IMR-90 (cell line): ENCODE data around the gene UST. TPM values are rescaled to one million over a fixed set of nuclear protein-coding genes. Genes with fewer than 3 reads are reported as not detected.

ENCODE experiments used
- ATAC-seq: fragments of 200-7000 bp; cut with Tn5 transposase; 2 replicates; pipeline ENCODE4 v1.9.1; 2020; ENCODE audit warnings: low read depth, mild to moderate bottlenecking, moderate library complexity
- BruUV-seq: library from RNA; stranded (reverse); fragments of 400-500 nt; replicated peaks from 2 replicates; lab custom pipeline; 2021; lab: Mats Ljungman, UMichigan
- CTCF ChIA-PET: fragments of 300-600 bp; formaldehyde crosslinking; extraction: SDS; loops from one replicate; lab custom pipeline; 2021; ENCODE audit warnings: antibody characterized with exemption; lab: Yijun Ruan, JAX
- POLR2A ChIA-PET: fragments of 300-600 bp; sonication (Branson Sonifier 250); formaldehyde crosslinking; loops from one replicate; lab custom pipeline; 2022; ENCODE audit warnings: antibody characterized with exemption; ENCODE audit not compliant: unreplicated experiment; lab: Charles Lee
- DNase-seq: peaks from one replicate; pipeline ENCODE4 v3.0.0; 2013
- H2AFZ ChIP-seq: replicated peaks from 2 replicates; pipeline ENCODE3; 2013; ENCODE audit warnings: low read length, mild to moderate bottlenecking; ENCODE audit not compliant: poor library complexity
- H2AK5ac ChIP-seq: 2 replicates; pipeline ENCODE4 v1.6.1; 2013; ENCODE audit warnings: low read depth, low read length, inconsistent platforms
- H2AK9ac ChIP-seq: replicated peaks from 2 replicates; pipeline ENCODE3; 2013; ENCODE audit warnings: mild to moderate bottlenecking, low read depth, low read length, moderate library complexity; ENCODE audit not compliant: poor library complexity
- H2BK120ac ChIP-seq: 2 replicates; pipeline ENCODE4 v1.6.1; 2013; ENCODE audit warnings: low read depth, low read length, inconsistent platforms
- H2BK15ac ChIP-seq: 3 replicates; pipeline ENCODE4 v1.6.1; 2013; ENCODE audit warnings: low read depth, low read length, inconsistent platforms
- H2BK20ac ChIP-seq: 2 replicates; pipeline ENCODE4 v1.6.1; 2013; ENCODE audit warnings: low read depth, mild to moderate bottlenecking, inconsistent platforms, low read length, moderate library complexity
- H2BK5ac ChIP-seq: 2 replicates; pipeline ENCODE4 v1.6.1; 2013; ENCODE audit warnings: mild to moderate bottlenecking, low read depth, low read length, inconsistent platforms; ENCODE audit not compliant: poor library complexity, severe bottlenecking
- H3K14ac ChIP-seq: replicated peaks from 2 replicates; pipeline ENCODE4 v1.6.1; 2013; ENCODE audit warnings: low read depth, low read length, inconsistent platforms
- H3K18ac ChIP-seq: 2 replicates; pipeline ENCODE4 v1.6.1; 2013; ENCODE audit warnings: low read depth, low read length, control low read depth
- H3K23ac ChIP-seq: 2 replicates; pipeline ENCODE4 v1.6.1; 2013; ENCODE audit warnings: low read depth, low read length, inconsistent platforms
- H3K27ac ChIP-seq: 2 replicates; pipeline ENCODE4 v1.5.1; 2013; ENCODE audit warnings: mild to moderate bottlenecking, control low read depth, low read length; ENCODE audit not compliant: insufficient read depth
- H3K27me3 ChIP-seq: 2 replicates; pipeline ENCODE4 v1.6.1; 2013; ENCODE audit warnings: low read length; ENCODE audit not compliant: control insufficient read depth, insufficient read depth
- H3K36me3 ChIP-seq: 2 replicates; pipeline ENCODE4 v1.6.1; 2013; ENCODE audit warnings: low read length, mixed read lengths; ENCODE audit not compliant: control insufficient read depth, insufficient read depth
- H3K4ac ChIP-seq: 2 replicates; pipeline ENCODE4 v1.6.1; 2013; ENCODE audit warnings: low read depth, low read length, inconsistent platforms
- H3K4me1 ChIP-seq: 2 replicates; pipeline ENCODE4 v1.6.1; 2013; ENCODE audit warnings: low read length, mixed read lengths; ENCODE audit not compliant: control insufficient read depth, insufficient read depth
- H3K4me2 ChIP-seq: 2 replicates; pipeline ENCODE4 v1.6.1; 2013; ENCODE audit warnings: low read depth, mild to moderate bottlenecking, control low read depth, low read length, moderate library complexity
- H3K4me3 ChIP-seq: 2 replicates; pipeline ENCODE4 v1.5.1; 2013; ENCODE audit warnings: low read depth, mild to moderate bottlenecking, control low read depth, low read length, moderate library complexity; ENCODE audit not compliant: insufficient read depth
- H3K56ac ChIP-seq: 2 replicates; pipeline ENCODE4 v1.6.1; 2013; ENCODE audit warnings: low read length, inconsistent platforms; ENCODE audit not compliant: insufficient read depth; ENCODE audit errors: extremely low read depth
- H3K79me1 ChIP-seq, 2 experiments: 2 replicates each; pipeline ENCODE4 v1.6.1; 2013; ENCODE audit warnings: low read length in 2 of 2, inconsistent platforms in 1 of 2, low read depth in 1 of 2
- H3K9ac ChIP-seq: 2 replicates; pipeline ENCODE4 v1.6.1; 2013; ENCODE audit warnings: low read depth, low read length, control low read depth
- H3K9me1 ChIP-seq: 2 replicates; pipeline ENCODE4 v1.6.1; 2013; ENCODE audit warnings: low read length, inconsistent platforms; ENCODE audit not compliant: insufficient read depth
- H3K9me3 ChIP-seq: 2 replicates; pipeline ENCODE4 v1.6.1; 2013; ENCODE audit warnings: low read length; ENCODE audit not compliant: control insufficient read depth, insufficient read depth
- H4K20me1 ChIP-seq: 2 replicates; pipeline ENCODE4 v1.6.1; 2013; ENCODE audit warnings: low read length, inconsistent platforms; ENCODE audit not compliant: insufficient read depth
- H4K5ac ChIP-seq: 2 replicates; pipeline ENCODE4 v1.6.1; 2013; ENCODE audit warnings: mild to moderate bottlenecking, low read depth, low read length, control low read depth
- H4K8ac ChIP-seq, 2 experiments: 2 replicates each; pipeline ENCODE4 v1.6.1; 2013; ENCODE audit warnings: low read depth in 2 of 2, low read length in 2 of 2, control low read depth in 1 of 2, inconsistent platforms in 1 of 2
- H4K91ac ChIP-seq: 2 replicates; pipeline ENCODE4 v1.6.1; 2013; ENCODE audit warnings: low read depth, low read length, inconsistent platforms; ENCODE audit not compliant: insufficient read depth
- CEBPB ChIP-seq: IDR thresholded peaks from 2 replicates; pipeline ENCODE4 v1.6.1; 2012; ENCODE audit warnings: low read depth, low read length, improper control_type of control experiment
- CTCF ChIP-seq: conservative IDR thresholded peaks from 2 replicates; pipeline ENCODE4 v1.5.1; 2012; ENCODE audit warnings: mild to moderate bottlenecking, low read depth, low read length, improper control_type of control experiment
- NFE2L2 ChIP-seq: fragments of 150-350 bp; IDR thresholded peaks from 2 replicates; pipeline ENCODE4 v1.6.1; 2016; ENCODE audit warnings: low read depth, mild to moderate bottlenecking, low read length
- RAD21 ChIP-seq: IDR thresholded peaks from 2 replicates; pipeline ENCODE4 v1.6.1; 2012; ENCODE audit warnings: low read length, improper control_type of control experiment
- SMC3 ChIP-seq: fragments of 150-350 bp; IDR thresholded peaks from 2 replicates; pipeline ENCODE4 v1.6.1; 2016; ENCODE audit warnings: low read depth, mild to moderate bottlenecking, antibody characterized with exemption, low read length, moderate library complexity
- WGBS, 2 experiments: methylation state at CpG; one replicate each; pipeline versions ENCODE4 v1.1.5 to v1.1.7; 2013; ENCODE audit warnings: missing lambda C conversion rate in 2 of 2; ENCODE audit not compliant: insufficient read length in 1 of 2; ENCODE audit errors: extremely low coverage in 2 of 2; 5-methylcytosine and 5-hydroxymethylcytosine counted together
- dilution Hi-C: fragments of 300-500 bp; cut with HindIII; formaldehyde crosslinking; loops from one replicate; pipeline ENCODE4 v1.14.3; 2018; ENCODE audit warnings: low sequenced_read_pairs; ENCODE audit not compliant: unreplicated experiment
- in situ Hi-C: fragments of 300-500 bp; cut with MboI; formaldehyde crosslinking; loops from 3 replicates; pipeline ENCODE4 v1.14.3; 2019; ENCODE audit warnings: low sequenced_read_pairs, inconsistent platforms, mixed read lengths
- intact Hi-C: fragments of 100-400 bp; cut with micrococcal nuclease; formaldehyde crosslinking; loops from 2 replicates; pipeline ENCODE4 v1.10.0; 2022
- polyA plus RNA-seq, 3 experiments: library from polyadenylated mRNA; depleted of rRNA; stranded (reverse); fragments of >200 nt; gene quantifications; 2 replicates each; pipeline ENCODE4 v1.2.3, GENCODE V29; 2012; ENCODE audit warnings: low replicate concordance in 1 of 3
- total RNA-seq: library from RNA; depleted of rRNA; stranded (reverse); fragments of >200 nt; gene quantifications from 2 replicates; pipeline ENCODE4 v1.2.3, GENCODE V29; 2012

UST gene
- total and polyA plus RNA-seq, 2 of the 4 experiments (the other 2 are of a cell fraction), result 7.7 to 13.8 TPM

GRCh38 chr6:149082320-149082719 lies 335.5 kb downstream of the UST start:
- CTCF ChIA-PET, result interaction anchor here (0.5 to 1.0 kb wide), 7 partner anchors 9 to 367 kb away, joined by 3 to 7 read pairs (median 3); no protein-coding TSS in a partner anchor
- no peaks in the 10 kb centered on the region for H4K20me1 ChIP-seq
- intact Hi-C loops, result loop anchor here (1.0 to 5.0 kb wide), 4 partner anchors 237 to 435 kb away; partner anchors contain the start of gene UST
- H4K8ac ChIP-seq, result no peak overlapping the region
- no peak overlapping the region for H4K91ac ChIP-seq
- in situ Hi-C loops, result loop anchor here (5.0 kb wide), 1 partner anchor 345 kb away; no protein-coding TSS in a partner anchor
- H3K9me3 ChIP-seq, result no peaks in the 10 kb centered on the region
- DNase-seq (peak; percentile 75), ATAC-seq (peak; percentile 50)
- no peak overlapping the region for H2AK5ac ChIP-seq
- H2BK5ac ChIP-seq, result no peak overlapping the region
- no peak overlapping the region for H4K5ac ChIP-seq
- H3K4me2 ChIP-seq, result no peak overlapping the region
- no peak overlapping the region for H3K14ac ChIP-seq
- no CpG with 5 or more reads among the region's 6 CpGs for WGBS, 2 experiments
- H3K23ac ChIP-seq, result no peak overlapping the region
- H2BK20ac ChIP-seq, result no peak overlapping the region
- POLR2A ChIA-PET, result no interaction called here
- no peak overlapping the region for H2BK120ac ChIP-seq
- H2BK15ac ChIP-seq, result no peak overlapping the region
- peaks cover 13% of the 10 kb centered on the region for H3K4me1 ChIP-seq
- no peaks in the 10 kb centered on the region for H3K79me1 ChIP-seq
- peaks cover 5% of the 10 kb centered on the region for H3K27me3 ChIP-seq
- dilution Hi-C loops, result no loop called here
- H3K4me3 ChIP-seq, result no peak overlapping the region
- TF ChIP-seq RAD21, result peak; percentile 82
- TF ChIP-seq CTCF, result peak; percentile 79
- 0 out of 2 replicates have a peak, but pooled peaks have one; percentile 35 for TF ChIP-seq CEBPB
- TF ChIP-seq SMC3, result peak; percentile 89
- no peak for TF ChIP-seq NFE2L2
- H3K9ac ChIP-seq, result no peak overlapping the region
- BruUV-seq, result no TSS peak
- no peak overlapping the region for H3K18ac ChIP-seq
- no peak overlapping the region for H3K56ac ChIP-seq
- no peaks in the 10 kb centered on the region for H3K36me3 ChIP-seq
- no peak overlapping the region for H2AFZ ChIP-seq
- H3K4ac ChIP-seq, result no peak overlapping the region
- H3K27ac ChIP-seq, result no peak overlapping the region
- H3K9me1 ChIP-seq, result peaks cover 3% of the 10 kb centered on the region; the same call in 1 of the 2 replicates
- H2AK9ac ChIP-seq, result no peak overlapping the region
